Immature natural killer cell (primary cell): ENCODE results near the gene FAR1. TPM values are rescaled to one million over a fixed set of nuclear protein-coding genes. Genes with fewer than 3 reads are reported as not detected.
A peak's percentile ranks its signal among the peaks of the same experiment; 100 is the strongest.
"Not testable (repeated sequence)": the region's sequence is repeated elsewhere in the genome, so short reads cannot be mapped to it uniquely, and the experiment has no call there.

ENCODE experiments used
- DNase-seq, 3 donors: peaks; one replicate each; pipeline ENCODE4 v3.0.0; 2022; ENCODE audit warnings: mixed read lengths in 1 of 3
- H3K27ac Mint-ChIP-seq, 6 donors: one replicate each; pipeline ENCODE4 v1.8.0; 2020; ENCODE audit warnings: mixed read lengths in 6 of 6, mild to moderate bottlenecking in 5 of 6, inconsistent platforms in 4 of 6, moderate library complexity in 3 of 6
- H3K27me3 Mint-ChIP-seq, 3 donors: one replicate each; pipeline ENCODE4 v1.8.0; 2020 to 2021; ENCODE audit warnings: low read depth in 3 of 3, mild to moderate bottlenecking in 3 of 3, mixed read lengths in 3 of 3, moderate library complexity in 3 of 3, inconsistent platforms in 1 of 3
- H3K36me3 Mint-ChIP-seq, 3 donors: one replicate each; pipeline ENCODE4 v1.8.0; 2020; ENCODE audit warnings: mixed read lengths in 3 of 3, inconsistent platforms in 2 of 3, mild to moderate bottlenecking in 2 of 3
- H3K4me1 Mint-ChIP-seq, 2 donors: one replicate each; pipeline ENCODE4 v1.8.0; 2020; ENCODE audit warnings: inconsistent platforms in 2 of 2, mild to moderate bottlenecking in 2 of 2, mixed read lengths in 2 of 2, moderate library complexity in 1 of 2
- H3K4me3 Mint-ChIP-seq, 5 donors: one replicate each; pipeline ENCODE4 v1.8.0; 2020; ENCODE audit warnings: mild to moderate bottlenecking in 5 of 5, mixed read lengths in 5 of 5, inconsistent platforms in 3 of 5, moderate library complexity in 3 of 5
- H3K9me3 Mint-ChIP-seq, 6 donors: one replicate each; pipeline ENCODE4 v1.8.0; 2020; ENCODE audit warnings: mild to moderate bottlenecking in 6 of 6, mixed read lengths in 6 of 6, inconsistent platforms in 4 of 6, moderate library complexity in 3 of 6
- polyA plus RNA-seq, 3 donors: library from polyadenylated mRNA; unstranded; fragments of 300-500 nt; fragmentation: Illumina TruSeq; gene quantifications; one replicate each; pipeline ENCODE4 v1.2.3, GENCODE V29; 2021

The FAR1 gene
- polyA plus RNA-seq, 3 donors from 2014 or later, result 12.6 to 39.6 (median 25.2) TPM

DNA sequence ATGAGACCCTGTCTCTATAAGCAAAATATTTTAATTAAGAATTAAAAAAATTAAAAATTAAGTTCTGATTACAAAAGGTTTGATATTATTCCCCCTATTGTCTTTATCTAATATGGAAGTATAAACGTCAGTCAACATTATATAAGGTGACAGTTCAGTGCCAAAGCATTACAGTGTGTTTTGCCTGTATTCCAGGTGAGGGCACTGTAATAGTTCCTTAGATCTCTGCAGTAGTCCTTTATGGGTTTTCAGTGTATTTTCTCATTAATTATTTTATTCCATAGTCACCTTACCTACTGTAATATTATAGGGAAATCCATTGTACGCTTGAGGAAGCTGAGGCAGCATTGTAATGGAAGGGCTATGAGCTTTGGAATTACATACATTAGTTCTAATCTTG is 33.0 kb downstream of the FAR1 start:
- no peak for DNase-seq
- Mint-ChIP-seq H3K36me3 (peaks cover 8 to 38% (median 12%) of the 10 kb centered on the region in 3 donors), H3K4me3 (no peak overlapping the region), H3K9me3 (no peaks in the 10 kb centered on the region), H3K27me3 (no peaks in the 10 kb centered on the region), H3K4me1 (peaks cover 0 to 25% of the 10 kb centered on the region in 2 donors), H3K27ac (no peak overlapping the region)

DNA sequence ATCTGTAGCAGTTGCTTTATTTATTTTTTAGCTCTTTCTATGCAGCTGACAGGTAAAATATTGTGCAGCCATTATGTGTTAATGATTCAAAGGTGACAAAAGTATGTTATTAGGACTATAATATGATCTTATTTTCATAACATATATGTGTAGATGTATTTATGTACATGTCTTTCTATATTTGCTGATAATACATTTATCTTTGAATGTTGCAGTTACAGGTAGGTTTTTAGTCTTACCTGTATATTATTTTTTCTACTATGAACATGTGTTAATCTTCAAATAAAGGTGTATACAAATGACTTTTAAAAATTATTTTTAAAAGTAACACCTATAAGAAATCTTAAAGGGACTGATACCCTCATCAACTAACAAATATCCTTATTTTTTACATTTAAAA is 33.6 kb downstream of the FAR1 start:
- no peak for DNase-seq
- H3K4me1 Mint-ChIP-seq, result peaks cover 0 to 25% of the 10 kb centered on the region in 2 donors
- H3K27ac Mint-ChIP-seq, result no peak overlapping the region
- H3K36me3 Mint-ChIP-seq, result peaks cover 8 to 38% (median 12%) of the 10 kb centered on the region in 3 donors
- no peaks in the 10 kb centered on the region for H3K9me3 Mint-ChIP-seq
- no peak overlapping the region for H3K4me3 Mint-ChIP-seq
- H3K27me3 Mint-ChIP-seq, result no peaks in the 10 kb centered on the region

DNA sequence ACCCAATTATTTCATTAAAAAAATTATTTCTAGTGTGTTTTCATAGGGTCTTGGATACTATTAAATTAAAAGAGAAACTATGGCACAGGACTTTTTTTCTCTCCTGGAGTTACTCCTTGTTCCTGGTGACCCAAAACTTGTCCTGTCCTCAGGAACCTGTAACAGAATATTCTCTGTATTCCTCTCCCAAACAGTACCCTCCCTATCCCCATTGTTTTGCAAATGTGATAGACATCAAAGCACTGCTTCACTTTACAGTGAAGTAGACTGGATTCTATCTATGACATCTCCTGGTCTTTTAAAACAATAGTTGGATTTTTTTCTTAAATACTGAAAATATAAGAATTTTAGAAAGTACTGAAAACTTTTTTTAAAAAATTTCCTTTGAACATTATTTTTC is 37.2 kb downstream of the FAR1 start:
- H3K4me1 Mint-ChIP-seq, result peaks cover 0 to 19% of the 10 kb centered on the region in 2 donors
- peaks cover 0 to 3% (median 0%) of the 10 kb centered on the region in 3 donors for H3K27me3 Mint-ChIP-seq
- no peak for DNase-seq
- H3K4me3 Mint-ChIP-seq, result no peak overlapping the region
- H3K36me3 Mint-ChIP-seq, result peaks cover 16 to 53% (median 32%) of the 10 kb centered on the region in 3 donors
- no peak overlapping the region for H3K27ac Mint-ChIP-seq
- H3K9me3 Mint-ChIP-seq, result no peaks in the 10 kb centered on the region

DNA sequence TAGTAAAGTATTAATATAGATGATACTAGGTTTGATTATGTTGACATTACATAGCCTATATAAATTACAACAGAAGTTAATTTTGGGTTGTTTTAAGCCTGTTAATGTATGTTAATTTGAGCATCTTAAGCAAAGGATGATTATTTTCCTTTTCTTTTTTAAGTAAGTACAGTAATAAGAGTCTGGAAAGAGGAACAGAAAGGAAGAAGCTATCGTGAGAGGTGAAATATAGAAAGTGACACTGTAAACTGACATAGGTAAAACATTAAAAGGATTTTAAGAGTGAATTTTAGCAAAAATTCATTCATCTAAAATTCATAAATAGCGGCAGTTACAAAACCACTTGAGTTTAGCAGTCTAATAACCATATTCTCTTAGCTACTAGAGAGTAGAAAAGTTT is 45.5 kb downstream of the FAR1 start:
- H3K27me3 Mint-ChIP-seq, result no peaks in the 10 kb centered on the region
- peaks cover 31 to 55% (median 32%) of the 10 kb centered on the region in 3 donors for H3K36me3 Mint-ChIP-seq

DNA sequence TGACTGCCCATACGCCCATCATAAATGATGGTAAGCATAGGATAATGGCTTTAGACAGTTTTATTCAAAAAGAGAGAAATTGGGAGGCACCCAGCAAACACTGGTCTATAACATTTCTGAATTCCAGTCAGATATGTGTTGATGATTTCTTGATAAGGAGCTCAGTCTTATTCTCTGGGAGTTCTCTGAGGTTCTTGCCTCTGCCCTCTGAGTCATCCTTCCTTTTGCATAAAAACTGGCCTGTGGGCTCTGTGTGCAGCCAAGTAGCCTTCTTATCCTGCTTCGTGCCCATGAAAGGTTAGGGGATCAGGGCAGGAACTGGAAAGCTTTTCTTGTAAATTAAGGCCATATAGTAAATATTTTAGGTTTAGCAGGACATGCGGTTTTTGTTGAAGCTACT is 48.9 kb downstream of the FAR1 start:
- Mint-ChIP-seq H3K27me3 (no peaks in the 10 kb centered on the region), H3K27ac (peak overlapping the region in 5 of 6 donors; percentile 8 to 51 (median 34)), H3K36me3 (peaks cover 23 to 45% (median 28%) of the 10 kb centered on the region in 3 donors), H3K4me1 (peaks cover 27 to 40% of the 10 kb centered on the region in 2 donors), H3K9me3 (no peaks in the 10 kb centered on the region), H3K4me3 (peak overlapping the region in 2 of 5 donors; percentile 12 to 60)
- no peak for DNase-seq

More for the DNA sequence above, 45.5 kb downstream of the FAR1 start:
- no peak for DNase-seq
- Mint-ChIP-seq H3K9me3 (no peaks in the 10 kb centered on the region), H3K4me1 (peaks cover 22 to 26% of the 10 kb centered on the region in 2 donors), H3K27ac (peak overlapping the region in 1 of 6 donors; percentile 30), H3K4me3 (no peak overlapping the region)

DNA sequence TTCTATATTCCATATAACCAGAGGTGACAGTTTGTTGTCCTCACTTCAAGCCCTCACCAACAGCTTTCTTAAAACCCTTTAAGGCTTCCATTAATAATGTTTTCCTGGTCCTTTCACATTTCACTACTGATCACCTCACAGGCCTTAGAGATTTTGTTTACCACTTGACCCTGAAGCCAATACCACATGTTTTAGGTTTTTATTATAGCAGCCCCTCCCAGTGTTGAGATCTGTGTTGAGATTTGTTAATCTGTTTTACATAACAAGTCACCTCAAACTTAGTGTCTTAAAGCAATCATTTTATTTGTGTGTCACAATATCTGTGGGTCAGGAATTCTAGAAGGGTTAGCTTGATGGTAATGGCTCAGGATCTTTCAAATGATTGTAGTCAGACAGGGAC is 49.9 kb downstream of the FAR1 start:
- peak; percentile 30 to 51 (median 43) for DNase-seq
- no peaks in the 10 kb centered on the region for H3K9me3 Mint-ChIP-seq
- peaks cover 27 to 40% of the 10 kb centered on the region in 2 donors for H3K4me1 Mint-ChIP-seq
- H3K27ac Mint-ChIP-seq, result peak overlapping the region; percentile 3 to 65 (median 52)
- H3K27me3 Mint-ChIP-seq, result no peaks in the 10 kb centered on the region
- peak overlapping the region; percentile 36 to 66 (median 57) for H3K4me3 Mint-ChIP-seq
- H3K36me3 Mint-ChIP-seq, result peaks cover 26 to 49% (median 28%) of the 10 kb centered on the region in 3 donors

DNA sequence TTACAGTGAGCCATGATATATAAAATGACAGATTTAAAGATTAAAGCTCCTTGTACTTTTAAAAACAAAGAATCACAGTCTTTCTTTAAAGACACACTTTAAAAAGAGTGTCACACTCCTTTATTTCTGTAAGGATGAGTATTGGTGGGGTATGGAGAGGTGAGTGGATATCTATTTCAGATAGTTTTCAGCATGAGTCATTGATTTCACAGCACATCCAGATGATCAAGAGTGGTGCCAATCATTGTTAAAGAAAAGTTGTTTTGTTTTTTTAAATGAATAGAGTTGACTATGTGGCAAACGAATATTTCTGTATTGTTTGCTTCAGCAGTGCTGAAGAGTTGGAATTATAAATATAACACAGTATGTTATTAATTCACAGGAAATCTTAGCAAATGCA is 52.5 kb downstream of the FAR1 start:
- Mint-ChIP-seq H3K4me1 (peaks cover 27 to 40% of the 10 kb centered on the region in 2 donors), H3K27me3 (no peaks in the 10 kb centered on the region), H3K9me3 (no peaks in the 10 kb centered on the region), H3K36me3 (peaks cover 18 to 41% (median 23%) of the 10 kb centered on the region in 3 donors), H3K27ac (peak overlapping the region in 1 of 6 donors; percentile 12), H3K4me3 (no peak overlapping the region)
- no peak for DNase-seq

DNA sequence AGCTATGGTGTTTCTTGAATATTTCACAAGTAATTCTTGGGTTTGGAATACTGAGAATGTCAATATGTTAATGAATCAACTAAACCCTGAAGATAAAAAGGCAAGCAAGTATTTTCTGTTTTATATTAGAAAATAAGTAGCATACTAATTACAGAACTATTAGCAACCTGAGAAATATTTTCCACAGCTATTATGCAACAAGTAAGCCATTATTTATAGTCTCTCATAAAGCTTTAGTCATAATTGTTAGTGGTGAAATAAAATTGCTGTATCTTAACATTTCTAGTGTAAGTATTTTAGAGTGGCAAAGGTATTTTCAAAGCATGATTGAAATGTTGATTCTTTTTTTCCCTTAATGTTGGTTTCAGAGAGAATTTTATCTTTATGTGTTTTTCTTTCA is 53.3 kb downstream of the FAR1 start:
- Mint-ChIP-seq H3K4me1 (peaks cover 27 to 35% of the 10 kb centered on the region in 2 donors), H3K36me3 (peaks cover 22 to 43% (median 31%) of the 10 kb centered on the region in 3 donors), H3K27ac (no peak overlapping the region), H3K4me3 (no peak overlapping the region), H3K27me3 (no peaks in the 10 kb centered on the region), H3K9me3 (no peaks in the 10 kb centered on the region)
- no peak for DNase-seq

DNA sequence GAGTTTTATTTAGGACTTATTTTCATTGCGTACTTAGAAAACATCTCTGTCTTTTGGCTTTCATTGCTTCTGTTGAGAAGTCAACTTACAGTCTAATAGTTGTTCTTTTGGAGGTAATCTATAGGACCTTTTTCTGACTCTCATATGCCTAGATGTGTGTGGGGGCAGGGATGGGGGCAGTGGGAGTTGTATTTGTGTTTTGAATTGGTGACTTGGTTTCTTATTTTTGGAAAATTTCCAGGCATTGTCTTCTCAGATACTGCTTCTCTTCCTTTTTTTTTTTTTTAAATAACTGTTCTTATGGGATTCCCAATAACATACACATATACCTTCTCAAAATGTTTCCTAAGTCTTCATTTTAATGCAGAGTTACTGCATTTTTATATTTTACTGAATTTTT is 58.0 kb downstream of the FAR1 start:
- Mint-ChIP-seq H3K27me3 (no peaks in the 10 kb centered on the region), H3K36me3 (peaks cover 32 to 46% (median 40%) of the 10 kb centered on the region in 3 donors), H3K4me3 (no peak overlapping the region), H3K9me3 (no peaks in the 10 kb centered on the region), H3K27ac (no peak overlapping the region), H3K4me1 (no peaks in the 10 kb centered on the region)
- no peak for DNase-seq

DNA sequence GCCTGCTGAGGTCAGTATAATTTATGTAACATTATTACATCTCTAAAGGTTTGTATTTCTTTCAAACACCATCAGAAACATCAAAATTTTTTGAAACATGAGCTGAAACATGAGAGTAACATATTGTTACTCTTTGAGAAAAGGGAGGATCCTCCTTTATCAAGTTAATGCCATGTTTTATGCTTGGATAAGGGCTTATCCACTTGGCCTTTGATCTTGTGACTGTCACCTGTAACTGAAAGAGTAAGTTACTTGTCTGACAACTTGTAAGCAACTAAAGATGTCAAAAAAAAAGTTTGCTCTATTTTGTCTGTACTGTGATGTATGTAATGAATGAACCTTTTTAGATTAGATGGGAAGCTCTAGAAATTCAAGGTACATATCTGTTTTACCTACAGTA is 59.6 kb downstream of the FAR1 start:
- H3K9me3 Mint-ChIP-seq, result no peaks in the 10 kb centered on the region
- peaks cover 9 to 12% of the 10 kb centered on the region in 2 donors for H3K4me1 Mint-ChIP-seq
- no peak overlapping the region for H3K27ac Mint-ChIP-seq
- H3K4me3 Mint-ChIP-seq, result no peak overlapping the region
- H3K27me3 Mint-ChIP-seq, result no peaks in the 10 kb centered on the region
- no peak for DNase-seq
- H3K36me3 Mint-ChIP-seq, result peaks cover 28 to 40% (median 37%) of the 10 kb centered on the region in 3 donors

DNA sequence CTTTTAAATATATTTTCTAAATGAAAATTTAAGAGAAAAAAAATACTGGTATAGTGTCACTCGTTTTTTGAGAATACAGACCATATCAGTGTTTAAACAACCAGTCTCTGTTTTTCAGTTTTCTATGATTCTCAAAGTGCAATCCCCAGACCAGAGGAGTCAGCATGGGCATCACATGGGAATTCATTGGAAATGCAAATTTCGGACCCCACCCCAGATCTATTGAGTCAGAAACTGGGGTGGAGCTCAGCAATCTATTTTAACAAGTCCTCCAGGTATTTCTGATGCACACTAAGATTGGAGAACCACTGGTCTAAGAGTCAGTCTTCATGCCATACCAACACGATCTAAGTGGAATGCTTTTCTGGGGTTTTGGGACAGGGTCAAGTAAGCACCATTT is 66.1 kb downstream of the FAR1 start:
- H3K4me3 Mint-ChIP-seq, result no peak overlapping the region
- H3K9me3 Mint-ChIP-seq, result no peaks in the 10 kb centered on the region
- H3K36me3 Mint-ChIP-seq, result peaks cover 0 to under 1% (median 0%) of the 10 kb centered on the region in 3 donors
- H3K4me1 Mint-ChIP-seq, result peaks cover 13 to 19% of the 10 kb centered on the region in 2 donors
- peaks cover 0 to 2% (median 0%) of the 10 kb centered on the region in 3 donors for H3K27me3 Mint-ChIP-seq
- no peak for DNase-seq
- H3K27ac Mint-ChIP-seq, result no peak overlapping the region

DNA sequence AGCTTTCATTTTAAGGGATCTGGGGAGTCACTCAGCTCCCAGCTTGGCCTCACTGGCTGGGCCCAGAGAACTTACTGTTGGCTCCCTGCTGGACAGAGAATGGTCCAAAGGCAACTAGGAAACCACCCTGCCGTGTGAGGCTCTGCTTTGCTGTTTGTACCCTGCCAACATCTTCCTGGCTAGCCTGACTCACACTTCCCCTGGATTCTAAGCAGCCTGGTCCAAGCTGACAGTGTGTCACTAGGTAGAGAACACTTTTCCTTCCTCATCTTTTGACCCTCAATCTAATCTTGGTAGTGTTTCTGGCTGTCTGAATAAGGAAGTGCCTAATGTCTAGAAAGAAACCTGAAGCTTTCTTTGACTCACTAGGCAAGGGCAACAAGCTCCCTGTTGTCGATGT is 76.7 kb downstream of the FAR1 start:
- Mint-ChIP-seq H3K4me3 (no peak overlapping the region), H3K9me3 (peaks cover 0 to 1% (median 0%) of the 10 kb centered on the region in 6 donors), H3K4me1 (no peaks in the 10 kb centered on the region), H3K36me3 (peaks cover 0 to 3% (median 0%) of the 10 kb centered on the region in 3 donors), H3K27me3 (peaks cover 3 to 13% (median 6%) of the 10 kb centered on the region in 3 donors), H3K27ac (no peak overlapping the region)
- no peak for DNase-seq

DNA sequence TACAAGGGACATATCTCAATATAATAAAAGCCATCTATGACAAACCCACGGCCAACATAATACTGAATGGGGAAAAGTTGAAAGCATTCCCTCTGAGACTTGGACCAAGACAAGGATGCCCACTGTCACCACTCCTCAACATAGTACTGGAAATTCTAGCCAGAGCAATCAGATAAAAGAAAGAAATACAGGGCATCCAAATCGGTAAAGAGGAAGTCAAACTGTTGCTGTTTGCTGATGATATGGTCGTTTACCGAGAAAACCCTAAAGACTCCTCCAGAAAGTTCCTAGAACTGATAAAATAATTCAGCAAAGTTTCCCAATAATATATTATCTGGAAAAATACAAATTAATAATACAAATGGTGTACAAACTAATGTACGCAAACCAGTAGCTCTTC is 84.8 kb downstream of the FAR1 start:
- not testable (repeated sequence) for H3K4me1 Mint-ChIP-seq, H3K9me3 Mint-ChIP-seq, DNase-seq, H3K27ac Mint-ChIP-seq, H3K36me3 Mint-ChIP-seq, H3K4me3 Mint-ChIP-seq
- peaks cover 7 to 12% (median 8%) of the 10 kb centered on the region in 3 donors for H3K27me3 Mint-ChIP-seq

DNA sequence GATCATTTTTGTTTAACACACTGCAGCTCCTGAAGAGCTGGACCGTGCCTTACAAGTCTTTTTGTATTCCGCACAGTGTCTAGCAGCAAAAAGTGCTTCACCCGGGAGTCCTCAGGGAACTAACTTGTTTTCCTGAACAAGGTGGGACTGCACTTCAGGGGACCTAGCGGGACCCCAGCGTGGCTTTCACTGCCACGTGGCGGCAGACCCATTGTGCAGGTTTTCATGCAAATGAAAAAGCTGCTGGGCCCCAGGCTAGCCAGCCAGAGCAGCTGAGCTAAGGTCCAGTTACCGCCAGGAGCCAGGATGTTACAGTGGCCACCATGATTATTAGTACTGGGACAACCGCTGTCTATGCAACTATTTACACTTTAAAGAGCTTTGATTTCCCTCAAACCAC is 90.6 kb downstream of the FAR1 start:
- no peak overlapping the region for H3K4me3 Mint-ChIP-seq
- no peak for DNase-seq
- no peaks in the 10 kb centered on the region for H3K4me1 Mint-ChIP-seq
- no peaks in the 10 kb centered on the region for H3K36me3 Mint-ChIP-seq
- no peaks in the 10 kb centered on the region for H3K9me3 Mint-ChIP-seq
- peaks cover 0 to 4% (median 0%) of the 10 kb centered on the region in 3 donors for H3K27me3 Mint-ChIP-seq
- no peak overlapping the region for H3K27ac Mint-ChIP-seq

DNA sequence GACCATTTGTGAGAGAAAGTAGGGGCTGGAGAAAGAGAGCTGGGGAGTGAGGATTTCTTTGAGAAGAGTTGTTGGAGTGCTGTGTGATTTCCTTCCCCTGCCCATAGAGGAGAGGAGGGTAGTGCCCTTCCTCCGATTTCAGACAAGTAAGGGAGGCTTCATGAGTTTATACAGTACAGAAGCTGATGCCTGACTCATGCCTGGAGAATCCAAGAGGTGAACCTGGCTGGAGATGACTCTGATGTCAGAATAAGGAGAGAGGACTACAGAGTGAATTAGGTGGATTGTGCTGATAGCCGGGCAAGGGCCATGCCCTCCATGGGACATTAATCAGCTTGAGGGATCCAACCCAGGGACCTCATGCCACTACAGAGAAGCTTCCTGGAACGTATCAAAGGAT is 91.6 kb downstream of the FAR1 start:
- Mint-ChIP-seq H3K4me3 (no peak overlapping the region), H3K27me3 (peaks cover 0 to 3% (median 0%) of the 10 kb centered on the region in 3 donors), H3K4me1 (no peaks in the 10 kb centered on the region), H3K27ac (no peak overlapping the region), H3K36me3 (no peaks in the 10 kb centered on the region), H3K9me3 (no peaks in the 10 kb centered on the region)
- DNase-seq, result no peak
